HG03060 (cell line): ENCODE results near the gene WHRN.
A peak's percentile ranks its signal among the peaks of the same experiment; 100 is the strongest.

Experiments
- ATAC-seq: cut with Tn5 transposase; IDR thresholded peaks from one replicate; pipeline ENCODE4 v1.9.1; 2021; ENCODE audit warnings: low read depth, moderate number of reproducible peaks; ENCODE audit not compliant: unreplicated experiment

Gene WHRN

GRCh38 chr9:114493521-114494184 is 11.6 kb downstream of the WHRN start:
- no peak for ATAC-seq

GRCh38 chr9:114492991-114493390 is 12.3 kb downstream of the WHRN start:
- no peak for ATAC-seq

GRCh38 chr9:114491430-114492003 is 13.8 kb downstream of the WHRN start:
- ATAC-seq: no peak

GRCh38 chr9:114489928-114490327 is 15.3 kb downstream of the WHRN start:
- no peak for ATAC-seq

- no peak for ATAC-seq
Observed at GRCh38 chr9:114488398-114489129, 16.7 kb downstream of the WHRN start.

- ATAC-seq: no peak
Observed at GRCh38 chr9:114487607-114488300, 17.5 kb downstream of the WHRN start.

GRCh38 chr9:114486205-114486963 is 18.9 kb downstream of the WHRN start:
- ATAC-seq: no peak

GRCh38 chr9:114484854-114485443 is 20.3 kb downstream of the WHRN start:
- ATAC-seq: peak; percentile 90

GRCh38 chr9:114484215-114484853 is 20.9 kb downstream of the WHRN start:
- ATAC-seq: peak; percentile 15

GRCh38 chr9:114483499-114483898 is 21.8 kb downstream of the WHRN start:
- ATAC-seq: no peak

GRCh38 chr9:114482593-114482992 is 22.7 kb downstream of the WHRN start:
- no peak for ATAC-seq

GRCh38 chr9:114481789-114482188 is 23.5 kb downstream of the WHRN start:
- ATAC-seq: no peak

- no peak for ATAC-seq
Observed at GRCh38 chr9:114480746-114481435, 24.4 kb downstream of the WHRN start.

GRCh38 chr9:114478871-114479270 is 26.4 kb downstream of the WHRN start:
- no peak for ATAC-seq

GRCh38 chr9:114478459-114478858 is 26.8 kb downstream of the WHRN start:
- no peak for ATAC-seq

GRCh38 chr9:114477642-114478041 is 27.6 kb downstream of the WHRN start:
- ATAC-seq: no peak

- ATAC-seq: no peak
Observed at GRCh38 chr9:114476891-114477469, 28.3 kb downstream of the WHRN start.

GRCh38 chr9:114475412-114476135 is 29.7 kb downstream of the WHRN start:
- no peak for ATAC-seq
